SU-DHL-6 (cell line): Measurements from ENCODE around the gene ARMC9.
"Not testable (repeated sequence)": the region's sequence is repeated elsewhere in the genome, so short reads cannot be mapped to it uniquely, and the experiment has no call there.

Experiments used
- H2AFZ ChIP-seq: fragments of 200-600 bp; sonication (generic); 2 replicates; pipeline ENCODE4 v1.6.1; 2014; ENCODE audit warnings: low read depth, mild to moderate bottlenecking, moderate library complexity, mixed read lengths, antibody characterized with exemption, low read length; ENCODE audit not compliant: severe bottlenecking
- H3F3A ChIP-seq: fragments of 200-600 bp; shearing (Covaris generic); 2 replicates; pipeline ENCODE4 v1.6.0; 2016; ENCODE audit warnings: antibody characterized with exemption, mild to moderate bottlenecking; ENCODE audit not compliant: insufficient read depth
- H3K27ac ChIP-seq: fragments of 200-600 bp; sonication (generic); 2 replicates; pipeline ENCODE4 v1.5.1; 2016; ENCODE audit warnings: low read depth, mild to moderate bottlenecking, low read length, moderate library complexity, mixed read lengths
- H3K27me3 ChIP-seq: fragments of 200-600 bp; sonication (generic), shearing (Covaris generic); 2 replicates; pipeline ENCODE4 v1.6.0; 2014; ENCODE audit warnings: mild to moderate bottlenecking, low read length
- H3K36me3 ChIP-seq: fragments of 200-600 bp; sonication (generic); 2 replicates; pipeline ENCODE4 v1.6.1; 2014; ENCODE audit warnings: mild to moderate bottlenecking, low read length, mixed read lengths
- H3K4me2 ChIP-seq: fragments of 300-600, 200-600 bp; shearing (Covaris generic), sonication (generic); 2 replicates; pipeline ENCODE4 v1.6.0; 2014; ENCODE audit warnings: low read length, low read depth, mild to moderate bottlenecking; ENCODE audit not compliant: poor library complexity, severe bottlenecking
- H3K4me3 ChIP-seq: fragments of 200-600 bp; sonication (generic); 2 replicates; pipeline ENCODE4 v1.5.1; 2014; ENCODE audit warnings: antibody characterized with exemption, low read length, mild to moderate bottlenecking, mixed read lengths; ENCODE audit not compliant: insufficient read depth, poor library complexity, severe bottlenecking
- H3K79me2 ChIP-seq: fragments of 200-600 bp; sonication (generic); 2 replicates; pipeline ENCODE4 v1.6.1; 2014; ENCODE audit warnings: mild to moderate bottlenecking, low read length, moderate library complexity; ENCODE audit not compliant: insufficient read depth
- H3K9ac ChIP-seq: fragments of 200-600 bp; sonication (generic); 2 replicates; pipeline ENCODE4 v1.7.0; 2014; ENCODE audit warnings: mild to moderate bottlenecking, low read length
- H3K9me2 ChIP-seq: fragments of 200-600 bp; sonication (generic); replicated peaks from 2 replicates; pipeline ENCODE4 v1.6.1; 2014; ENCODE audit warnings: low read length; ENCODE audit not compliant: insufficient read depth
- H3K9me3 ChIP-seq: fragments of 200-600 bp; sonication (generic); 2 replicates; pipeline ENCODE4 v1.6.1; 2014; ENCODE audit warnings: low read length, mixed read lengths; ENCODE audit not compliant: insufficient read depth
- H4K20me1 ChIP-seq: fragments of 200-600 bp; sonication (generic); 2 replicates; pipeline ENCODE4 v1.6.1; 2014; ENCODE audit warnings: low read depth, mild to moderate bottlenecking, antibody characterized with exemption, low read length, moderate library complexity, mixed read lengths
- EZH2phosphoT487 ChIP-seq: fragments of 200-600 bp; sonication (generic), shearing (Covaris generic); conservative IDR thresholded peaks from 2 replicates; pipeline ENCODE4 v1.6.1; 2018; ENCODE audit warnings: mild to moderate bottlenecking, antibody characterized with exemption, low read length, moderate library complexity, mixed read lengths
- TF ChIP-seq, protein P1 (sequence below): fragments of 200-600 bp; sonication (generic); IDR thresholded peaks from one replicate; pipeline ENCODE4 v1.5.1; 2017; ENCODE audit warnings: antibody characterized with exemption, mild to moderate bottlenecking, low read length, moderate library complexity; ENCODE audit not compliant: insufficient read depth, poor library complexity, severe bottlenecking

The ARMC9 gene

DNA sequence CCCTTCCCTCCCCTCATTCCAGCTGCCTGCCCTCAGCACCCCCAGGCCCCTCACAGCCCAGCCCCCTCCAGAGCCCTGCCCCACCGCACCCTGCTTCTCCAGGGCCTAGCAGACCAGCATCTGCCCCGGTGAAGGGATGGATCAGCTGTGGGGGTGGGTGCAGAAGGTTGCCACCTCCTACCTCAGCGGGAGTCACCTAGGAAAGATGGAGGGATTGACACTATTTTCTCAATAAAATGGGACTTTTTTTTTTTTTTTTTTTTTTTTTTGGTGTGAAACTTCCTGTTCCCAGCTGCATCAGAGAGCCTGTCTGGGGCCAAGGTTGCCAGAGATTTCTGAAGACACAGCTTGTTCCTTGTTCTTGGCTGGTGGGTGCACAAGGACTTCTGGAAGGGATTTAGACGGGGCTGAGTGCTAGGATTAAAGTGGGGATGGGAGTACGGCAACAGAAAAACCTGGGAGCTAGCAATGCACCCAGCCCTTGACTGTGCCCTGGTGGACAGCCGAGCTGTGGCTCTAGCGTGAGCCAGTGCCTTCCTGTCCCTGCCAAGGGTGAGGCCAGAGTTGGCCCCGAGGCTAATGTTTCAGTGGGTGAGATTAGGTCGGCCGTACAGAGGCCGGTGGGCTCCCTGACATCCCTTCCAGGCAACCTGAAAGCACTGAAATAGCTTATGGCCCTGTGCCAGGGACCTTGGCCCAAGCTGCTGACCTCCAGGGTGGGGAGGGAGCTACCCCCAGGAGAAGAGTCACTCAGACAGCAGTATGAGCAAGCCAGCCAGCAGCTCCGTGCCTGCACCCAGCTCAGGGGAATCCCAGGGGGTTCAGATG lies 201.6 kb downstream of the ARMC9 start:
- peaks cover 31% of the 10 kb centered on the region for H3K79me2 ChIP-seq
- no peak overlapping the region for H3K9ac ChIP-seq
- no peak overlapping the region for H3K4me3 ChIP-seq
- no peak for TF ChIP-seq EZH2phosphoT487
- TF ChIP-seq, protein P1, sequence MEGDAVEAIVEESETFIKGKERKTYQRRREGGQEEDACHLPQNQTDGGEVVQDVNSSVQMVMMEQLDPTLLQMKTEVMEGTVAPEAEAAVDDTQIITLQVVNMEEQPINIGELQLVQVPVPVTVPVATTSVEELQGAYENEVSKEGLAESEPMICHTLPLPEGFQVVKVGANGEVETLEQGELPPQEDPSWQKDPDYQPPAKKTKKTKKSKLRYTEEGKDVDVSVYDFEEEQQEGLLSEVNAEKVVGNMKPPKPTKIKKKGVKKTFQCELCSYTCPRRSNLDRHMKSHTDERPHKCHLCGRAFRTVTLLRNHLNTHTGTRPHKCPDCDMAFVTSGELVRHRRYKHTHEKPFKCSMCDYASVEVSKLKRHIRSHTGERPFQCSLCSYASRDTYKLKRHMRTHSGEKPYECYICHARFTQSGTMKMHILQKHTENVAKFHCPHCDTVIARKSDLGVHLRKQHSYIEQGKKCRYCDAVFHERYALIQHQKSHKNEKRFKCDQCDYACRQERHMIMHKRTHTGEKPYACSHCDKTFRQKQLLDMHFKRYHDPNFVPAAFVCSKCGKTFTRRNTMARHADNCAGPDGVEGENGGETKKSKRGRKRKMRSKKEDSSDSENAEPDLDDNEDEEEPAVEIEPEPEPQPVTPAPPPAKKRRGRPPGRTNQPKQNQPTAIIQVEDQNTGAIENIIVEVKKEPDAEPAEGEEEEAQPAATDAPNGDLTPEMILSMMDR = no peak
- no peaks in the 10 kb centered on the region for H3K36me3 ChIP-seq
- peaks cover 7% of the 10 kb centered on the region for H3F3A ChIP-seq
- no peaks in the 10 kb centered on the region for H3K9me3 ChIP-seq
- no peak overlapping the region for H2AFZ ChIP-seq
- no peak overlapping the region for H3K4me2 ChIP-seq
- H3K9me2 ChIP-seq = no peaks in the 10 kb centered on the region
- H3K27me3 ChIP-seq = no peaks in the 10 kb centered on the region
- no peaks in the 10 kb centered on the region for H4K20me1 ChIP-seq
- H3K27ac ChIP-seq = peak overlapping the region; percentile 39; the same call in 1 of the 2 replicates

DNA sequence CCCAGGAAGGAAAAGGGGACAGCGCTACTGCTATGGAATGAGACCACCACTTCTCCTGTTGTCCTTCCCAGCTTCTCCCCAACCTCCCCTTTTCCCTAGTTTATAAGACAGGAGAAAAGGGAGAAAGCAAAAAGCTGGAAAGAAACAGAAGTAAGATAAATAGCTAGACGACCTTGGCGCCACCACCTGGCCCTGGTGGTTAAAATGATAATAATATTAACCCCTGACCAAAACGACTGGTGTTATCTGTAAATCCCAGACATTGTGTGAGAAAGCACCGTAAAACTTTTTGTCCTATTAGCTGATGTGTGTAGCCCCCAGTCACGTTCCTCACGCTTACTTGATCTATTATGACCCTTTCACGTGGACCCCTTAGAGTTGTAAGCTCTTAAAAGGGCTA lies 202.2 kb downstream of the ARMC9 start:
- not testable (repeated sequence) for H3K36me3 ChIP-seq, H3K27me3 ChIP-seq, H3K4me2 ChIP-seq, H2AFZ ChIP-seq, H3K4me3 ChIP-seq, H3K9me3 ChIP-seq, H4K20me1 ChIP-seq, H3F3A ChIP-seq, H3K9me2 ChIP-seq, H3K9ac ChIP-seq
- H3K79me2 ChIP-seq = peaks cover 31% of the 10 kb centered on the region
- 0 out of 2 replicates have a peak overlapping the region, but pooled peaks have one; percentile 39 for H3K27ac ChIP-seq

DNA sequence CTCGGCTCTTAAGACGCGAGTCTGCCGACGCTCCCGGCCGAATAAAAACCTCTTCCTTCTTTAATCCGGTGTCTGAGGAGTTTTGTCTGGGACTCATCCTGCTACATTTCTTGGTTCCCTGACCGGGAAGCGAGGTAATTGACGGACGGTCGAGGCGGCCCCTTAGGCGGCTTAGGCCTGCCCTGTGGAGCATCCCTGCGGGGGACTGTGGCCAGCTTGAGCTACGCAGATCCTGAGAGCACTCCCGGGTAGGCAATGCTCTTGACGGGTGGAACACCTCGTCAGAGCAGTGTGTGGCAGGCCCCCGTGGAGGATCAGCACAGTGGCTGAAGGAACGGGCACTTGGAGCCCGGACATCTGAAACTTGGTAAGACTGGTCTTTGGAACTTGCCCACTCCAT lies 202.7 kb downstream of the ARMC9 start:
- not testable (repeated sequence) for H3K27me3 ChIP-seq, H3K9me3 ChIP-seq, H2AFZ ChIP-seq, H3K4me3 ChIP-seq, H3K27ac ChIP-seq, H3K9ac ChIP-seq, H3K4me2 ChIP-seq, H3K36me3 ChIP-seq, H3F3A ChIP-seq, H4K20me1 ChIP-seq, H3K9me2 ChIP-seq
- peaks cover 27% of the 10 kb centered on the region for H3K79me2 ChIP-seq

DNA sequence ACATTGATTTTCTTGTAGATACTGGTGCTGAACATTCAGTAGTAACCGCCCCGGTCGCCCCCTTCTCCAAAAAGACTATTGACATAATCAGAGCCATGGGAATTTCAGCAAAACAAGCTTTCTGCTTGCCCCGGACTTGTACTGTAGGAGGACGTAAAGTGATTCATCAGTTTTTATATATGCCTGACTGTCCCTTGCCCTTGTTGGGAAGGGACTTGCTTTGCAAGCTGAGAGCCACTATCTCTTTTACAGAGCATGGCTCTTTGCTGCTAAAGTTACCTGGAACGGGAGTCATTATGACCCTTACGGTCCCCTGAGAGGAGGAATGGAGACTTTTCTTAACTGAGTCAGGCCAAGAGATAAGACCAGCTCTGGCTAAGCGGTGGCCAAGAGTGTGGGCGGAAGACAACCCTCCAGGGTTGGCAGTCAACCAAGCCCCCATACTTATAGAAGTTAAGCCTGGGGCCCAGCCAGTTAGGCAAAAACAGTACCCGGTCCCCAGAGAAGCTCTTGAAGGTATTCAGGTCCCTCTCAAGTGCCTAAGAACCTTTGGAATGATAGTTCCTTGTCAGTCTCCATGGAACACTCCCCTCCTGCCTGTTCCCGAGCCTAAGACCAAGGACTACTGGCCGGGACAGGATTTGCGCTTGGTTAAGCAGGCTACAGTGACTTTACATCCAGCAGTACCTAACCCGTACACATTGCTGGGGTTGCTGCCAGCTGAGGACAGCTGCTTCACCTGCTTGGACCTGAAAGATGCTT lies 205.2 kb downstream of the ARMC9 start:
- Histone ChIP-seq H3K4me2 (peak overlapping the region; percentile 27), H3F3A (peaks cover 13% of the 10 kb centered on the region), H3K27ac (peak overlapping the region; percentile 79), H3K9ac (0 out of 2 replicates have a peak overlapping the region, but pooled peaks have one; percentile 11)
- not testable (repeated sequence) for H3K36me3 ChIP-seq, H3K27me3 ChIP-seq, H3K9me3 ChIP-seq, H3K9me2 ChIP-seq, H3K79me2 ChIP-seq, H2AFZ ChIP-seq, H4K20me1 ChIP-seq, H3K4me3 ChIP-seq

DNA sequence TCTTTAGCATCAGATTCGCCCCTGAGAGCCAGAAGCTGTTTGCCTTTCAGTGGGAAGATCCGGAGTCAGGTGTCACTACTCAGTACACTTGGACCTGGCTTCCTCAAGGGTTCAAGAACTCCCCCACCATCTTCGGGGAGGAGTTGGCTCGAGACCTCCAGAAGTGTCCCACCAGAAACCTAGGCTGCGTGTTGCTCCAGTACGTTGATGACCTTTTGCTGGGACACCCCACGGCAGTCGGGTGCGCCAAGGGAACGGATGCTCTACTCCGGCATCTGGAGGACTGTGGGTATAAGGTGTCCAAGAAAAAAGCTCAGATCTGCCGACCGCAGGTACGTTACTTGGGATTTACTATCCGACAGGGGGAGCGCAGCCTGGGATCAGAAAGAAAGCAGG lies 205.8 kb downstream of the ARMC9 start:
- H3K36me3 ChIP-seq, H3K4me3 ChIP-seq, H3K9me3 ChIP-seq, H3K79me2 ChIP-seq, H3K27me3 ChIP-seq, H3K9me2 ChIP-seq, H2AFZ ChIP-seq, H4K20me1 ChIP-seq: not testable (repeated sequence)
- Histone ChIP-seq H3F3A (peaks cover 17% of the 10 kb centered on the region), H3K27ac (peak overlapping the region; percentile 79), H3K9ac (0 out of 2 replicates have a peak overlapping the region, but pooled peaks have one; percentile 11), H3K4me2 (peak overlapping the region; percentile 27)
